C4-2B (cell line): ENCODE measurements around the gene FLVCR2.

Experiments
- ZFX ChIP-seq: fragments of 450-650 bp; IDR thresholded peaks from 2 replicates; pipeline ENCODE4 v1.6.1; 2017
- TF ChIP-seq, protein P1 (sequence below): fragments of 450-650 bp; conservative IDR thresholded peaks from 2 replicates; pipeline ENCODE4 v1.5.1; 2017; ENCODE audit warnings: mild to moderate bottlenecking

DNA sequence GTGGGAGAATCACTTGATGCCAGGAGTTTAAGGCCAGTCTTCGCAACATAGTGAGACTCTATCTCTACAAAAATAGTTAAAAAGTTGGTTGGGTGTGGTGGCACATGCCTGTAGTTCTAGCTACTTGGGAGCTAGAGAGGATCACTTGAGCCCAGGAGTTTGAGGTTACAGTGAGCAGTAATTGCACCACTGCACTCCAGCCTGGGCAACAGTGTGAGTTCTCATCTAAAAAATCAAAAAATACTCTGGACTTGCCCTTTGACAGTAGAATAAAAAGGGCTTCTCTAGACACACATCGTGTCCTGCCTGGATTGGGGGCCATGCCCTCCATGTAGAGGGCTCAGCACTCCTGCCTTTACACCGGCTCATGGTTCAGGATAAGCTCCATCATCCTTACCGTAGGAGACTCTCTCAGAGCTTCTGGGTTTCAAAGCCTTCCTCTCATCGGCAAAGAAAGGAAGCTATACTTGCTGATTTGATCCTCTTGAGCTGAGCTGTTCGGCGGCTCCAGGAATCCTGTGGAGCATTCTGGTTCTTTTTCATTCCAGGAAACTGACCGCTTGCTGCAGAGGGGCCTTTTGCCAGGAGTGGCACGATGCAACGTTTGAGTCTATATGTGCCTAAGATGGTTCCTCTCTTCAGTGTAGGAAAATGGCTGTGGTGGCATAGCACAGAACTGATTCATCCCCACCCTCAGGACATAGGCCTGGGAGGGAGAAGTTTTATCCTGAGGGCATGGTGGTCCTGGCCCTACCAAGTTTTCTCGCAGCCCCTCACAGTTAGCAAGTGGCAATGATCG is 29.6 kb downstream of the FLVCR2 start:
- TF ChIP-seq, protein P1, sequence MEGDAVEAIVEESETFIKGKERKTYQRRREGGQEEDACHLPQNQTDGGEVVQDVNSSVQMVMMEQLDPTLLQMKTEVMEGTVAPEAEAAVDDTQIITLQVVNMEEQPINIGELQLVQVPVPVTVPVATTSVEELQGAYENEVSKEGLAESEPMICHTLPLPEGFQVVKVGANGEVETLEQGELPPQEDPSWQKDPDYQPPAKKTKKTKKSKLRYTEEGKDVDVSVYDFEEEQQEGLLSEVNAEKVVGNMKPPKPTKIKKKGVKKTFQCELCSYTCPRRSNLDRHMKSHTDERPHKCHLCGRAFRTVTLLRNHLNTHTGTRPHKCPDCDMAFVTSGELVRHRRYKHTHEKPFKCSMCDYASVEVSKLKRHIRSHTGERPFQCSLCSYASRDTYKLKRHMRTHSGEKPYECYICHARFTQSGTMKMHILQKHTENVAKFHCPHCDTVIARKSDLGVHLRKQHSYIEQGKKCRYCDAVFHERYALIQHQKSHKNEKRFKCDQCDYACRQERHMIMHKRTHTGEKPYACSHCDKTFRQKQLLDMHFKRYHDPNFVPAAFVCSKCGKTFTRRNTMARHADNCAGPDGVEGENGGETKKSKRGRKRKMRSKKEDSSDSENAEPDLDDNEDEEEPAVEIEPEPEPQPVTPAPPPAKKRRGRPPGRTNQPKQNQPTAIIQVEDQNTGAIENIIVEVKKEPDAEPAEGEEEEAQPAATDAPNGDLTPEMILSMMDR, result no peak
- no peak for TF ChIP-seq ZFX
